Smooth muscle cell (in vitro differentiated cells): ENCODE data around the gene NKD2. TPM values are rescaled to one million over a fixed set of nuclear protein-coding genes. Genes with fewer than 3 reads are reported as not detected.

Experiments
- DNase-seq: peaks from one replicate; lab custom pipeline; 2025; ENCODE audit not compliant: unreplicated experiment; lab: John Stamatoyannopoulos, UW
- H2AFZ ChIP-seq: fragments of 200-600 bp; sonication (generic); 2 replicates; pipeline ENCODE4 v1.6.0; 2016; ENCODE audit warnings: antibody characterized with exemption, low read depth, mild to moderate bottlenecking
- H3F3A ChIP-seq: fragments of 200-600 bp; sonication (generic); 2 replicates; pipeline ENCODE4 v1.6.0; 2017; ENCODE audit warnings: antibody characterized with exemption, low read depth
- H3K27ac ChIP-seq: fragments of 200-600 bp; sonication (generic); 2 replicates; pipeline ENCODE4 v1.5.1; 2016; ENCODE audit warnings: low read depth, mild to moderate bottlenecking
- H3K27me3 ChIP-seq: fragments of 200-600 bp; sonication (generic); 2 replicates; pipeline ENCODE4 v1.6.1; 2016; ENCODE audit warnings: low read depth, mild to moderate bottlenecking
- H3K36me3 ChIP-seq: fragments of 200-600 bp; sonication (generic); 2 replicates; pipeline ENCODE4 v1.5.1; 2016; ENCODE audit warnings: low read depth
- H3K4me1 ChIP-seq: fragments of 200-600 bp; sonication (generic); 2 replicates; pipeline ENCODE4 v1.5.1; 2016; ENCODE audit warnings: low read depth
- H3K4me2 ChIP-seq: fragments of 200-600 bp; sonication (generic); 2 replicates; pipeline ENCODE4 v1.6.0; 2016; ENCODE audit warnings: mild to moderate bottlenecking
- H3K4me3 ChIP-seq: fragments of 200-600 bp; sonication (generic); 2 replicates; pipeline ENCODE4 v1.5.1; 2016; ENCODE audit warnings: mild to moderate bottlenecking
- H3K79me2 ChIP-seq: fragments of 200-600 bp; sonication (generic); 2 replicates; pipeline ENCODE4 v1.6.0; 2016; ENCODE audit warnings: low read depth, mild to moderate bottlenecking
- H3K9ac ChIP-seq: fragments of 200-600 bp; sonication (generic); 2 replicates; pipeline ENCODE4 v1.6.0; 2016; ENCODE audit warnings: low read depth
- H3K9me3 ChIP-seq: fragments of 200-600 bp; sonication (generic); replicated peaks from 2 replicates; pipeline ENCODE4 v1.5.1; 2016; ENCODE audit warnings: low read depth
- H4K20me1 ChIP-seq: fragments of 200-600 bp; sonication (generic); 2 replicates; pipeline ENCODE4 v1.6.0; 2016; ENCODE audit warnings: low read depth
- CTCF ChIP-seq: fragments of 200-600 bp; sonication (generic); IDR thresholded peaks from 2 replicates; pipeline ENCODE4 v1.5.1; 2017; ENCODE audit warnings: borderline replicate concordance, mild to moderate bottlenecking, antibody characterized with exemption; ENCODE audit not compliant: insufficient read depth, poor library complexity, severe bottlenecking
- WGBS: methylation state at CpG from one replicate; pipeline ENCODE4 v1.1.7; 2016; ENCODE audit warnings: low lambda C conversion rate; 5-methylcytosine and 5-hydroxymethylcytosine counted together
- polyA plus RNA-seq: library from polyadenylated mRNA; unstranded; fragments of >200 nt; fragmentation: Nextera tagmentation; extraction: Ambion mirVana; gene quantifications from 2 replicates; pipeline ENCODE4 v1.2.1, GENCODE V29; 2016
- total RNA-seq: library from RNA; depleted of rRNA; stranded (reverse); fragments of >200 nt; gene quantifications from 2 replicates; pipeline ENCODE4 v1.2.3, GENCODE V29; 2014

Gene NKD2
- total and polyA plus RNA-seq, 2 experiments from 2014 or later = 32.5 to 122 TPM

- TF ChIP-seq CTCF = no peak
- H3K27me3 ChIP-seq = peaks cover 5% of the 10 kb centered on the region
- no peak overlapping the region for H3K9ac ChIP-seq
- no peak overlapping the region for H2AFZ ChIP-seq
- no peaks in the 10 kb centered on the region for H3F3A ChIP-seq
- 96% methylated on average over 13 of the region's 13 CpGs for WGBS
- H3K9me3 ChIP-seq = no peaks in the 10 kb centered on the region
- no peak overlapping the region for H3K4me3 ChIP-seq
- H3K36me3 ChIP-seq = no peaks in the 10 kb centered on the region
- H4K20me1 ChIP-seq = peaks cover 16% of the 10 kb centered on the region
- peaks cover 24% of the 10 kb centered on the region for H3K79me2 ChIP-seq
- peak overlapping the region; percentile 83 for H3K4me2 ChIP-seq
- H3K4me1 ChIP-seq = peaks cover 4% of the 10 kb centered on the region
- H3K27ac ChIP-seq = no peak overlapping the region
- DNase-seq = no peak
Measured at GRCh38 chr5:1005904-1006655, 2.5 kb upstream of the NKD2 start.

GRCh38 chr5:1006656-1007071 lies 1.9 kb upstream of the NKD2 start:
- H2AFZ ChIP-seq = no peak overlapping the region
- H4K20me1 ChIP-seq = peaks cover 22% of the 10 kb centered on the region
- H3K4me1 ChIP-seq = peaks cover 4% of the 10 kb centered on the region
- no peaks in the 10 kb centered on the region for H3F3A ChIP-seq
- H3K27ac ChIP-seq = no peak overlapping the region
- 87% methylated on average over 4 of the region's 5 CpGs for WGBS
- H3K4me2 ChIP-seq = no peak overlapping the region
- H3K27me3 ChIP-seq = peaks cover 5% of the 10 kb centered on the region
- H3K9me3 ChIP-seq = no peaks in the 10 kb centered on the region
- no peak overlapping the region for H3K9ac ChIP-seq
- no peak overlapping the region for H3K4me3 ChIP-seq
- peaks cover 30% of the 10 kb centered on the region for H3K79me2 ChIP-seq
- no peaks in the 10 kb centered on the region for H3K36me3 ChIP-seq
- no peak for DNase-seq
- no peak for TF ChIP-seq CTCF

- Histone ChIP-seq H3K9ac (no peak overlapping the region), H3K9me3 (no peaks in the 10 kb centered on the region), H3K4me2 (no peak overlapping the region), H3K27me3 (peaks cover 5% of the 10 kb centered on the region), H3F3A (no peaks in the 10 kb centered on the region), H3K4me3 (no peak overlapping the region), H2AFZ (no peak overlapping the region), H4K20me1 (peaks cover 28% of the 10 kb centered on the region), H3K27ac (no peak overlapping the region), H3K4me1 (peaks cover 4% of the 10 kb centered on the region), H3K36me3 (no peaks in the 10 kb centered on the region), H3K79me2 (peaks cover 30% of the 10 kb centered on the region)
- WGBS = 95% methylated on average over 17 of the region's 17 CpGs
- no peak for TF ChIP-seq CTCF
- DNase-seq = no peak
Measured at GRCh38 chr5:1007221-1007680, 1.4 kb upstream of the NKD2 start.
